D721Med (cell line): Measurements from ENCODE around the gene ANKRD60.

Source experiments
- DNase-seq: peaks from one replicate; pipeline ENCODE4 v3.0.0; 2011; ENCODE audit warnings: low spot score; ENCODE audit not compliant: insufficient read length
- FAIRE-seq: peaks from 2 replicates; lab custom pipeline; 2011; peaks lifted over from hg19 to GRCh38; lab: Jason Lieb, UNC
- CTCF ChIP-seq: IDR thresholded peaks from 2 replicates; pipeline ENCODE4 v1.5.1; 2012; ENCODE audit warnings: mild to moderate bottlenecking, control low read depth; ENCODE audit not compliant: insufficient read depth; ENCODE audit errors: missing control alignments

ANKRD60 gene

GRCh38 chr20:58228484-58229197 is at the start of gene ANKRD60:
Gene ANKRD60 (minus strand): TSS chr20:58228653. CDS start chr20:58228653, 0 bp downstream.
- TF ChIP-seq CTCF, result no peak
- FAIRE-seq (no peak), DNase-seq (no peak)

GRCh38 chr20:58277578-58278472 is 49.4 kb upstream of the ANKRD60 start:
- TF ChIP-seq CTCF, result no peak
- DNase-seq (no peak), FAIRE-seq (no peak)

- DNase-seq, result no peak
- no peak for TF ChIP-seq CTCF
- FAIRE-seq, result no peak
Observed at GRCh38 chr20:58277107-58277506, 48.7 kb upstream of the ANKRD60 start.

GRCh38 chr20:58274384-58274783 is 45.9 kb upstream of the ANKRD60 start:
- DNase-seq (no peak), FAIRE-seq (no peak)
- no peak for TF ChIP-seq CTCF

GRCh38 chr20:58271606-58272351 is 43.3 kb upstream of the ANKRD60 start:
- no peak for TF ChIP-seq CTCF

GRCh38 chr20:58268936-58269619 is 40.6 kb upstream of the ANKRD60 start:
- DNase-seq (no peak), FAIRE-seq (no peak)
- no peak for TF ChIP-seq CTCF

More at GRCh38 chr20:58271606-58272351, 43.3 kb upstream of the ANKRD60 start:
- FAIRE-seq, result no peak
- no peak for DNase-seq
